Measurements from ENCODE around the gene CALML5. TPM values are rescaled to one million over a fixed set of nuclear protein-coding genes. Genes with fewer than 3 reads are reported as not detected.
A peak's percentile ranks its signal among the peaks of the same experiment; 100 is the strongest.

The CALML5 gene
- total and polyA plus RNA-seq, 7 donors = not detected

DNA sequence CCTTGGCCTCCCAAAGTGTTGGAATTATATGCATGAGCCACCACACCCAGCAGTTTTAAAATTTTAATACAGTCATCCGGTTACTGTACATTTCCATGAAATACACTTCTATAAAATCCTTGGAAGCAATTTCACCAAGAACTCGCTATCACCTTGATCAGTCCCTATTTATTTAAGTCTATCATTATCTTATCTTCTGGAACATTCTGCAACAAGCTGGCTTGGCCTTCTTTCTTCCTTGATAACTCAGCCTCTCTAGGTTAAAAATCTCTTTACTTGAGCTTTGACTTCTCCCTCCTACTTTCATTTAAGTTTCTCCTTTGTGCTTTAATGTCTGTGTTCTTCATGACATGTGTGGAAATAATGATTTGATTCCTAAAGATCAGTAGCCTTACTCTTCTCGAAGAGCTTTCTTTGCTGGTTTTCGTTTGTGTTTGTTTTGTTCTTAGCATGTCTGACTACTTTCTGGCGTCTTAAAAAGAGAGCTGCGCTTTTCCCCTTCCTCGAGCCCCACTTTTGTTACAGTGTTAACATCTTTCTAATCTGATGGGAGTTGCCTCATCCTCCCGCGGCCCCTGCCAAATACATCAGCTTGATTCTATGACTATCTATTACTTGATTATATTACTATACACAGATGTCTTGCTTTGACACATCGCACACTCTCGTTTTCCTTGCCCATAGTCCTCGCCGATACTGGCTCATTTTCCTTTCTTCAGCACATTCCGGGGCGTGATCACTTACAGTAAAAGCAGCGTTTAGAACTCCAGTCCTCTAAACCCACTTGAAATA, 11.1 kb upstream of the CALML5 start:
- no peaks in the 10 kb centered on the region for H3K4me1 ChIP-seq
- no peak overlapping the region for H3K4me3 ChIP-seq
- WGBS, 3 donors = 71 to 80% (median 71%) methylated on average over 16 of the region's 16 CpGs
- TF ChIP-seq, protein P1, sequence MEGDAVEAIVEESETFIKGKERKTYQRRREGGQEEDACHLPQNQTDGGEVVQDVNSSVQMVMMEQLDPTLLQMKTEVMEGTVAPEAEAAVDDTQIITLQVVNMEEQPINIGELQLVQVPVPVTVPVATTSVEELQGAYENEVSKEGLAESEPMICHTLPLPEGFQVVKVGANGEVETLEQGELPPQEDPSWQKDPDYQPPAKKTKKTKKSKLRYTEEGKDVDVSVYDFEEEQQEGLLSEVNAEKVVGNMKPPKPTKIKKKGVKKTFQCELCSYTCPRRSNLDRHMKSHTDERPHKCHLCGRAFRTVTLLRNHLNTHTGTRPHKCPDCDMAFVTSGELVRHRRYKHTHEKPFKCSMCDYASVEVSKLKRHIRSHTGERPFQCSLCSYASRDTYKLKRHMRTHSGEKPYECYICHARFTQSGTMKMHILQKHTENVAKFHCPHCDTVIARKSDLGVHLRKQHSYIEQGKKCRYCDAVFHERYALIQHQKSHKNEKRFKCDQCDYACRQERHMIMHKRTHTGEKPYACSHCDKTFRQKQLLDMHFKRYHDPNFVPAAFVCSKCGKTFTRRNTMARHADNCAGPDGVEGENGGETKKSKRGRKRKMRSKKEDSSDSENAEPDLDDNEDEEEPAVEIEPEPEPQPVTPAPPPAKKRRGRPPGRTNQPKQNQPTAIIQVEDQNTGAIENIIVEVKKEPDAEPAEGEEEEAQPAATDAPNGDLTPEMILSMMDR (IDR thresholded peaks at IDR 0.05) = no peak
- intact Hi-C loops (cut with DNase I) = no loop called here
- no peaks in the 10 kb centered on the region for H3K36me3 ChIP-seq (ENCODE audit: insufficient read depth in 1 of 2, low read depth in 1 of 2)
- DNase-seq (peak in 1 of 2 donors; percentile 41), ATAC-seq (no peak)
- H3K9me3 ChIP-seq = no peaks in the 10 kb centered on the region
- no peaks in the 10 kb centered on the region for H3K27me3 ChIP-seq (ENCODE audit: insufficient read depth in 3 of 3, low read length in 2 of 3)
- no peak overlapping the region for H3K27ac ChIP-seq

DNA sequence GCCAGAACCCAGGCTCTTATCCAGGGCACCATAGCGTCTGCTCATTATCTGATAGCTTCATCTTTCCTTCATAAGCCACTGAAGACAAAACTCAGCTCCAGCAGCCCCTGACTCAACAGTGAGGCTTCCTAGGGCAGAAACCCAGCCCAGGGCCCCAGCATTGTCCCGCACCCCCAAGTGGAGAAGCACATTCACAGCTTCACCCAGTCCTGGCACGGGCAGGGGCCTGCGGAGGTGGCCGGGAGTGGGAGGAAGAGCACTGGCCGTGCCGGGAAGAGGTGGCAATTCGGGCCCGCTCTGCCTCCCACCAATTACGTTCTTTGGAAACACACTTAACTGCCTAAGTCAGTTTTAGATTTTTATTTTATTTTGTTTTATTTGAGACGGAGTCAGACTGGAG, 10.3 kb upstream of the CALML5 start:
- Histone ChIP-seq H3K27me3 (ENCODE audit: insufficient read depth in 3 of 3, low read length in 2 of 3) (no peaks in the 10 kb centered on the region), H3K9me3 (no peaks in the 10 kb centered on the region), H3K36me3 (ENCODE audit: insufficient read depth in 1 of 2, low read depth in 1 of 2) (no peaks in the 10 kb centered on the region), H3K4me1 (no peaks in the 10 kb centered on the region), H3K27ac (no peak overlapping the region), H3K4me3 (no peak overlapping the region)
- TF ChIP-seq, protein P1 (IDR thresholded peaks at IDR 0.05) = no peak
- intact Hi-C loops (cut with DNase I) = no loop called here
- peak; percentile 3 to 31 for DNase-seq
- ATAC-seq = no peak
- 95 to 98% (median 96%) methylated on average over 11 of the region's 11 CpGs for WGBS, 3 donors

DNA sequence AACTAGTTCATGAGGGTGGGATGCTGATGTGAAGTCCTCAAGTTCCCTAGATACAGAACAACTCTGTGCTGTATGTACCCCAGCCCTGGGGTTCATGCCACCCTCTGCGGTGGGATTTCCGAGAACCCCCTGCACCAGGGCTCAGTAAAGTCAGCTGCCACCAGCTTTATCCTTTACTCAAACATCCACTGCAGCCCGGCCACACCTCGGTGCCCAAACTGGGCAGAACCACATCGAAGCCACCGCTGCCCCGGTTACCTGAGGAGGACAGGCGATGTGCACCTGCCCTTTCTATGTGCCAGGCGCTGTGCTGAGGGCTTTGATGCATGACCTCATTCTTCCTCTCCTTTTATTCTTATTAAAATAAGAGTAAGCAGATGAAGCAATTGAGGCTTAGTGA, 9.9 kb upstream of the CALML5 start:
- Histone ChIP-seq H3K4me3 (no peak overlapping the region), H3K27ac (no peak overlapping the region), H3K9me3 (no peaks in the 10 kb centered on the region), H3K4me1 (no peaks in the 10 kb centered on the region), H3K36me3 (ENCODE audit: insufficient read depth in 1 of 2, low read depth in 1 of 2) (no peaks in the 10 kb centered on the region), H3K27me3 (ENCODE audit: insufficient read depth in 3 of 3, low read length in 2 of 3) (no peaks in the 10 kb centered on the region)
- intact Hi-C loops (cut with DNase I) = no loop called here
- 93 to 97% (median 95%) methylated on average over 9 of the region's 9 CpGs for WGBS, 3 donors
- no peak for ATAC-seq
- TF ChIP-seq, protein P1 (IDR thresholded peaks at IDR 0.05) = no peak
- peak; percentile 5 to 13 for DNase-seq

DNA sequence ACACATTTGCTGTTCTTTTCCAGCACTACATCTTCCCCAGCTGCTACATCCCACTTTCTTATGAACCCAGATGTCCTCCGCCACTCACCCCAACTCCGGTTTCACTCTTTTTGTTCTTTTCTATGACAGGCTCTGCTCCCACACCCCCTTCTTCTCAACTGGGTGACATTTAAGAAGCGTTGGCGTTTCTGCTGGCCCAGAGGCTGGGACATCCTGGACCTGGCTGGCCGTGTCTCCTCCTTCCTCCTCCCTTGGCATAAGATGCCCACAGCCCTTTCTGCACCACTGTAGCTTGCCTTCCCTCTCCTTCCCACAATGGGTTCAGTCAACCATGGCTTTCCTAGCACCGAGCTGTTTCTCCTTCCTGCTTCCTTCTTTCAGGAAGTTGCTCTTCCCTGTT, 9.4 kb upstream of the CALML5 start:
- DNase-seq (peak in 1 of 2 donors; percentile 15), ATAC-seq (no peak)
- intact Hi-C loops (cut with DNase I) = no loop called here
- WGBS, 3 donors = 69 to 93% (median 81%) methylated on average over 6 of the region's 6 CpGs
- Histone ChIP-seq H3K36me3 (ENCODE audit: insufficient read depth in 1 of 2, low read depth in 1 of 2) (no peaks in the 10 kb centered on the region), H3K4me3 (no peak overlapping the region), H3K27ac (no peak overlapping the region), H3K4me1 (no peaks in the 10 kb centered on the region), H3K9me3 (no peaks in the 10 kb centered on the region), H3K27me3 (ENCODE audit: insufficient read depth in 3 of 3, low read length in 2 of 3) (no peaks in the 10 kb centered on the region)
- TF ChIP-seq, protein P1 (IDR thresholded peaks at IDR 0.05) = no peak
